ENCODE results near the gene FGFRL1.

Gene FGFRL1

GRCh38 chr4:986879-987623 lies 24.4 kb upstream of the FGFRL1 start, which contains the start of gene IDUA:
TSS of gene IDUA (plus strand) at chr4:987044. CDS start at chr4:987085, 41 bp downstream.
- DNase-seq (ENCODE audit: insufficient read length, low spot score), result peak; percentile 91
- peak; percentile 88 for FAIRE-seq
- no peak for TF ChIP-seq SPI1 (IDR thresholded peaks at IDR 0.05; ENCODE audit: low read depth, low read length)
- TF ChIP-seq PAX5 (IDR thresholded peaks at IDR 0.05; ENCODE audit: insufficient read depth, low read length, severe bottlenecking), result no peak
- TF ChIP-seq POLR2A (IDR thresholded peaks at IDR 0.05; ENCODE audit: low read depth, low read length), result no peak
- no peak for TF ChIP-seq POLR2AphosphoS5 (IDR thresholded peaks at IDR 0.05; ENCODE audit: low read depth, low read length)
- no peak for TF ChIP-seq POU2F2 (IDR thresholded peaks at IDR 0.05; ENCODE audit: low read depth, low read length)
- TF ChIP-seq TAF1 (IDR thresholded peaks at IDR 0.05; ENCODE audit: low read depth, low read length), result no peak

GRCh38 chr4:987624-988513 lies 23.6 kb upstream of the FGFRL1 start:
- TF ChIP-seq SPI1 (IDR thresholded peaks at IDR 0.05; ENCODE audit: low read depth, low read length), result no peak
- TF ChIP-seq TAF1 (IDR thresholded peaks at IDR 0.05; ENCODE audit: low read depth, low read length), result no peak
- TF ChIP-seq POLR2AphosphoS5 (IDR thresholded peaks at IDR 0.05; ENCODE audit: low read depth, low read length), result no peak
- TF ChIP-seq POU2F2 (IDR thresholded peaks at IDR 0.05; ENCODE audit: low read depth, low read length), result no peak
- no peak for TF ChIP-seq POLR2A (IDR thresholded peaks at IDR 0.05; ENCODE audit: low read depth, low read length)
- TF ChIP-seq PAX5 (IDR thresholded peaks at IDR 0.05; ENCODE audit: insufficient read depth, low read length, severe bottlenecking), result no peak
- FAIRE-seq (no peak), DNase-seq (ENCODE audit: insufficient read length, low spot score) (no peak)

- DNase-seq (ENCODE audit: insufficient read length, low spot score) (no peak), FAIRE-seq (no peak)
- TF ChIP-seq POLR2A (IDR thresholded peaks at IDR 0.05; ENCODE audit: low read depth, low read length) (no peak), SPI1 (IDR thresholded peaks at IDR 0.05; ENCODE audit: low read depth, low read length) (no peak), TAF1 (IDR thresholded peaks at IDR 0.05; ENCODE audit: low read depth, low read length) (no peak), POLR2AphosphoS5 (IDR thresholded peaks at IDR 0.05; ENCODE audit: low read depth, low read length) (no peak), POU2F2 (IDR thresholded peaks at IDR 0.05; ENCODE audit: low read depth, low read length) (no peak), PAX5 (IDR thresholded peaks at IDR 0.05; ENCODE audit: insufficient read depth, low read length, severe bottlenecking) (no peak)
These were observed 22.4 kb upstream of the FGFRL1 start for GRCh38 chr4:988726-989721.

GRCh38 chr4:989722-990471 lies 21.5 kb upstream of the FGFRL1 start:
- no peak for FAIRE-seq

GRCh38 chr4:990746-991367 lies 20.6 kb upstream of the FGFRL1 start:
- FAIRE-seq, result no peak
- TF ChIP-seq POLR2AphosphoS5 (IDR thresholded peaks at IDR 0.05; ENCODE audit: low read depth, low read length) (no peak), TAF1 (IDR thresholded peaks at IDR 0.05; ENCODE audit: low read depth, low read length) (no peak), PAX5 (IDR thresholded peaks at IDR 0.05; ENCODE audit: insufficient read depth, low read length, severe bottlenecking) (no peak)
- DNase-seq (ENCODE audit: insufficient read length, low spot score), result no peak

More at GRCh38 chr4:989722-990471, 21.5 kb upstream of the FGFRL1 start:
- DNase-seq (ENCODE audit: insufficient read length, low spot score), result no peak
- TF ChIP-seq POLR2A (IDR thresholded peaks at IDR 0.05; ENCODE audit: low read depth, low read length), result no peak
- TF ChIP-seq POU2F2 (IDR thresholded peaks at IDR 0.05; ENCODE audit: low read depth, low read length), result no peak

GRCh38 chr4:991451-992296 lies 19.8 kb upstream of the FGFRL1 start:
- DNase-seq (ENCODE audit: insufficient read length, low spot score) (no peak), FAIRE-seq (no peak)
- TF ChIP-seq POLR2AphosphoS5 (IDR thresholded peaks at IDR 0.05; ENCODE audit: low read depth, low read length), result no peak
- no peak for TF ChIP-seq SPI1 (IDR thresholded peaks at IDR 0.05; ENCODE audit: low read depth, low read length)
- no peak for TF ChIP-seq PAX5 (IDR thresholded peaks at IDR 0.05; ENCODE audit: insufficient read depth, low read length, severe bottlenecking)

- TF ChIP-seq TAF1 (IDR thresholded peaks at IDR 0.05; ENCODE audit: low read depth, low read length) (no peak), POU2F2 (IDR thresholded peaks at IDR 0.05; ENCODE audit: low read depth, low read length) (no peak)
- FAIRE-seq (no peak), DNase-seq (ENCODE audit: insufficient read length, low spot score) (no peak)
These were observed 18.9 kb upstream of the FGFRL1 start for GRCh38 chr4:992297-993110.

All from GM12891 (cell line).